NCI-H524 treated with DMSO at 0.1 percent for 48 hours (cell line): ENCODE data around the gene SPATA31D3.
"Not testable (repeated sequence)": the region's sequence is repeated elsewhere in the genome, so short reads cannot be mapped to it uniquely, and the experiment has no call there.

Source experiments
- DNase-seq: peaks from one replicate; lab custom pipeline; 2025; lab: John Stamatoyannopoulos, UW

SPATA31D3 gene

GRCh38 chr9:81979196-81979595 is 35.9 kb downstream of the SPATA31D3 start:
- DNase-seq = no peak

- DNase-seq = no peak
Measured at GRCh38 chr9:81980568-81980967, 37.3 kb downstream of the SPATA31D3 start.

GRCh38 chr9:81981883-81982282 is 38.6 kb downstream of the SPATA31D3 start:
- no peak for DNase-seq

- DNase-seq = no peak
Measured at GRCh38 chr9:81984928-81985327, 41.6 kb downstream of the SPATA31D3 start.

- no peak for DNase-seq
Measured at GRCh38 chr9:81986051-81986450, 42.8 kb downstream of the SPATA31D3 start.

- DNase-seq = not testable (repeated sequence)
Measured at GRCh38 chr9:81988472-81988871, 45.2 kb downstream of the SPATA31D3 start, which contains the start of gene SPATA31D1. Gene SPATA31D1, plus strand, starts transcription at chr9:81988772. Its CDS starts 47 bp downstream, at chr9:81988819.

GRCh38 chr9:81989700-81990099 is 46.4 kb downstream of the SPATA31D3 start:
- DNase-seq = no peak

- DNase-seq = no peak
Measured at GRCh38 chr9:81993656-81994055, 50.4 kb downstream of the SPATA31D3 start.
